HepG2 (cell line): ENCODE results near the gene WFDC9. TPM values are rescaled to one million over a fixed set of nuclear protein-coding genes. Genes with fewer than 3 reads are reported as not detected.
A peak's percentile ranks its signal among the peaks of the same experiment; 100 is the strongest.
"Not testable (repeated sequence)": the region's sequence is repeated elsewhere in the genome, so short reads cannot be mapped to it uniquely, and the experiment has no call there.

ENCODE experiments used
- ATAC-seq: fragments of 200-7000 bp; cut with Tn5 transposase; 3 replicates; pipeline ENCODE4 v1.9.1; 2020; ENCODE audit warnings: mild to moderate bottlenecking, moderate library complexity
- BruUV-seq: library from RNA; stranded (reverse); fragments of 400-500 nt; replicated peaks from 2 replicates; lab custom pipeline; 2021; lab: Mats Ljungman, UMichigan
- CTCF ChIA-PET: fragments of 300-600 bp; formaldehyde crosslinking; extraction: SDS; loops from one replicate; lab custom pipeline; 2021; ENCODE audit warnings: low total read pairs, inconsistent platforms, low intra/inter-chr PET ratio; lab: Yijun Ruan, JAX
- POLR2A ChIA-PET: fragments of 350-600 bp; sonication (Branson Sonifier 250); formaldehyde crosslinking; loops from one replicate; lab custom pipeline; 2020; ENCODE audit warnings: antibody characterized with exemption, inconsistent platforms; lab: Yijun Ruan, JAX
- DNase-seq: peaks from one replicate; pipeline ENCODE4 v3.0.0-alpha.2; 2015; ENCODE audit warnings: low spot score
- FAIRE-seq: peaks from 3 replicates; lab custom pipeline; 2011; peaks lifted over from hg19 to GRCh38; lab: Jason Lieb, UNC
- H2AFZ ChIP-seq: one replicate; pipeline ENCODE4 v1.6.1; 2011; ENCODE audit warnings: low read length, inconsistent platforms
- H3K27ac ChIP-seq: fragments of 300-600 bp; 3 replicates; pipeline ENCODE4 v1.8.0; 2011; ENCODE audit warnings: mixed run types, mild to moderate bottlenecking, mixed read lengths, low read length, inconsistent platforms; ENCODE audit not compliant: insufficient read depth; ENCODE audit errors: extremely low read length
- H3K27me3 ChIP-seq, 2 experiments: fragments of 200-600 bp in 1 of 2; 2 replicates in 1 of 2; 3 replicates in 1 of 2; pipeline versions ENCODE4 v1.6.0 to v1.8.0; 2011; ENCODE audit warnings: low read length in 2 of 2, mild to moderate bottlenecking in 2 of 2, moderate library complexity in 2 of 2, inconsistent platforms in 1 of 2; ENCODE audit not compliant: insufficient read depth in 2 of 2, control insufficient read depth in 1 of 2
- H3K36me3 ChIP-seq, 2 experiments: fragments of 200-600 bp in 1 of 2; replicated peaks in 1 of 2; 2 replicates in 1 of 2; 3 replicates in 1 of 2; pipeline versions ENCODE4 v1.5.1 to v1.8.0; 2011; ENCODE audit warnings: low read length in 2 of 2, inconsistent platforms in 1 of 2; ENCODE audit not compliant: insufficient read depth in 2 of 2, control insufficient read depth in 1 of 2
- H3K4me1 ChIP-seq: 2 replicates; pipeline ENCODE4 v1.5.1; 2012; ENCODE audit warnings: low read length, inconsistent platforms; ENCODE audit not compliant: insufficient read depth
- H3K4me2 ChIP-seq: 2 replicates; pipeline ENCODE4 v1.6.0; 2011; ENCODE audit warnings: low read depth, low read length, inconsistent platforms
- H3K4me3 ChIP-seq, 3 experiments: fragments of 200-600 bp in 1 of 3; sonication (generic), shearing (Covaris generic) in 1 of 3; replicated peaks in 1 of 3; 2 replicates each; pipeline ENCODE4 v1.5.1; 2011 to 2016; ENCODE audit warnings: low read length in 3 of 3, inconsistent platforms in 2 of 3, low read depth in 2 of 3, mild to moderate bottlenecking in 2 of 3, control low read depth in 1 of 3, mixed read lengths in 1 of 3; ENCODE audit not compliant: insufficient read depth in 1 of 3
- H3K79me2 ChIP-seq: one replicate; pipeline ENCODE4 v1.6.1; 2011; ENCODE audit warnings: low read length, inconsistent platforms; ENCODE audit not compliant: insufficient read depth
- H3K9ac ChIP-seq: 2 replicates; pipeline ENCODE4 v1.6.0; 2011; ENCODE audit warnings: mild to moderate bottlenecking, low read depth, low read length, inconsistent platforms; ENCODE audit not compliant: insufficient read depth
- H3K9me3 ChIP-seq: 2 replicates; pipeline ENCODE4 v1.5.1; 2012; ENCODE audit warnings: mild to moderate bottlenecking, low read length
- H4K20me1 ChIP-seq: 2 replicates; pipeline ENCODE4 v1.6.0; 2011; ENCODE audit warnings: inconsistent platforms, mild to moderate bottlenecking, low read length, moderate library complexity; ENCODE audit not compliant: insufficient read depth
- FOXA1 ChIP-seq, 2 experiments: fragments of 450-650 bp in 1 of 2; sonication (generic) in 1 of 2; formaldehyde crosslinking in 1 of 2; IDR thresholded peaks; 2 replicates each; pipeline versions ENCODE4 v1.4.0 to v1.6.1; 2016 to 2020; ENCODE audit warnings: missing genetic modification reagents in 1 of 2
- FOXA3 ChIP-seq: IDR thresholded peaks from 2 replicates; pipeline ENCODE4 v1.6.1; 2016; ENCODE audit warnings: missing genetic modification reagents, missing compliant biosample characterization
- FOXK1 ChIP-seq: sonication (generic); formaldehyde crosslinking; IDR thresholded peaks from 2 replicates; pipeline ENCODE4 v1.4.0; 2020; ENCODE audit warnings: low read depth, missing genetic modification reagents, borderline replicate concordance
- FOXP1 ChIP-seq, 2 experiments: fragments of 450-650 bp in 1 of 2; IDR thresholded peaks; 2 replicates each; pipeline ENCODE4 v1.6.1; 2017 to 2018; ENCODE audit warnings: antibody characterized with exemption in 1 of 2
- NFKB2 ChIP-seq: sonication (generic); formaldehyde crosslinking; IDR thresholded peaks from 2 replicates; pipeline ENCODE4 v1.4.0; 2020; ENCODE audit warnings: missing genetic modification reagents, borderline replicate concordance
- SOX6 ChIP-seq, 2 experiments: fragments of 450-650 bp in 1 of 2; sonication (generic) in 1 of 2; formaldehyde crosslinking in 1 of 2; IDR thresholded peaks; 2 replicates each; pipeline versions ENCODE4 v1.4.0 to v1.6.1; 2017 to 2020; ENCODE audit warnings: antibody characterized with exemption in 1 of 2, mild to moderate bottlenecking in 1 of 2, missing genetic modification reagents in 1 of 2
- ZMYM3 ChIP-seq: sonication (generic); formaldehyde crosslinking; IDR thresholded peaks from 2 replicates; pipeline ENCODE4 v1.5.1; 2020; ENCODE audit warnings: mild to moderate bottlenecking, missing genetic modification reagents
- ZNF350 ChIP-seq: sonication (generic); formaldehyde crosslinking; IDR thresholded peaks from 2 replicates; pipeline ENCODE4 v1.4.0; 2020; ENCODE audit warnings: mild to moderate bottlenecking, low read depth, missing genetic modification reagents, borderline replicate concordance
- ZNF629 ChIP-seq: sonication (generic); formaldehyde crosslinking; conservative IDR thresholded peaks from 2 replicates; pipeline ENCODE4 v1.5.0; 2020; ENCODE audit warnings: missing genetic modification reagents
- ZNF644 ChIP-seq: IDR thresholded peaks from 2 replicates; pipeline ENCODE4 v1.6.1; 2016; ENCODE audit warnings: low read depth
- WGBS: methylation state at CpG from one replicate; pipeline ENCODE4 v1.1.6; 2017; ENCODE audit warnings: low lambda C conversion rate; 5-methylcytosine and 5-hydroxymethylcytosine counted together
- in situ Hi-C: cut with HindIII; loops from 2 replicates; pipeline ENCODE4 v1.10.0; 2017; ENCODE audit warnings: low pct_unique_long_range_greater_than_20kb; ENCODE audit not compliant: extremely low pct_ligation_motif_present
- intact Hi-C: fragments of 100-400 bp; cut with micrococcal nuclease; formaldehyde crosslinking; loops from one replicate; pipeline ENCODE4 v1.10.0; 2022; ENCODE audit not compliant: unreplicated experiment
- polyA plus RNA-seq, 8 experiments: library from polyadenylated mRNA; depleted of rRNA in 3 of 8; stranded (reverse) in 7 of 8; unstranded in 1 of 8; fragments of >200 nt; fragmentation: Illumina TruSeq in 4 of 8; extraction: Trizol in 4 of 8; gene quantifications; 2 replicates each; pipeline versions ENCODE4 v1.2.1 to v1.2.3, GENCODE V29; 2011 to 2016; ENCODE audit warnings: low read depth in 4 of 8, missing spikeins in 1 of 8, mixed read lengths in 1 of 8; ENCODE audit not compliant: insufficient read depth in 1 of 8
- total RNA-seq, 5 experiments: library from RNA; depleted of rRNA; stranded (reverse); fragments of >200 nt; fragmentation: Illumina TruSeq; extraction: Trizol; gene quantifications; 2 replicates each; pipeline ENCODE4 v1.2.3, GENCODE V29; 2016; ENCODE audit warnings: low read depth in 1 of 5
- TF ChIP-seq, protein P1 (sequence below): IDR thresholded peaks from 2 replicates; pipeline ENCODE4 v1.4.0; 2020; ENCODE audit warnings: mild to moderate bottlenecking, missing genetic modification reagents
- TF ChIP-seq, protein P2 (sequence below): sonication (generic); formaldehyde crosslinking; IDR thresholded peaks from 2 replicates; pipeline ENCODE4 v1.4.0; 2020; ENCODE audit warnings: missing genetic modification reagents
- TF ChIP-seq, protein P3 (sequence below): sonication (generic); formaldehyde crosslinking; IDR thresholded peaks from 2 replicates; pipeline ENCODE4 v1.4.0; 2020; ENCODE audit warnings: missing genetic modification reagents, borderline replicate concordance

WFDC9 gene
- total and polyA plus RNA-seq, 2 of the 13 experiments (the other 11 are each of a cell fraction or from before 2014, with no cell fraction given), result not detected

GRCh38 chr20:45651726-45652125 lies 20.6 kb upstream of the WFDC9 start:
- CTCF ChIA-PET; BruUV-seq; H3K27ac ChIP-seq; H3K9ac ChIP-seq; intact Hi-C loops; H2AFZ ChIP-seq; H3K36me3 ChIP-seq; POLR2A ChIA-PET; H3K27me3 ChIP-seq; H3K9me3 ChIP-seq; H4K20me1 ChIP-seq; ATAC-seq; H3K4me1 ChIP-seq; H3K4me3 ChIP-seq; H3K79me2 ChIP-seq; in situ Hi-C loops; TF ChIP-seq FOXA1, SOX6, FOXP1 (IDR thresholded peaks at IDR 0.05): not testable (repeated sequence)
- peak; percentile 29 for DNase-seq
- peak overlapping the region; percentile 30 for H3K4me2 ChIP-seq
- FAIRE-seq, result peak; percentile 51
- WGBS, result 30% methylated on average over 7 of the region's 7 CpGs
- TF ChIP-seq, protein P1, sequence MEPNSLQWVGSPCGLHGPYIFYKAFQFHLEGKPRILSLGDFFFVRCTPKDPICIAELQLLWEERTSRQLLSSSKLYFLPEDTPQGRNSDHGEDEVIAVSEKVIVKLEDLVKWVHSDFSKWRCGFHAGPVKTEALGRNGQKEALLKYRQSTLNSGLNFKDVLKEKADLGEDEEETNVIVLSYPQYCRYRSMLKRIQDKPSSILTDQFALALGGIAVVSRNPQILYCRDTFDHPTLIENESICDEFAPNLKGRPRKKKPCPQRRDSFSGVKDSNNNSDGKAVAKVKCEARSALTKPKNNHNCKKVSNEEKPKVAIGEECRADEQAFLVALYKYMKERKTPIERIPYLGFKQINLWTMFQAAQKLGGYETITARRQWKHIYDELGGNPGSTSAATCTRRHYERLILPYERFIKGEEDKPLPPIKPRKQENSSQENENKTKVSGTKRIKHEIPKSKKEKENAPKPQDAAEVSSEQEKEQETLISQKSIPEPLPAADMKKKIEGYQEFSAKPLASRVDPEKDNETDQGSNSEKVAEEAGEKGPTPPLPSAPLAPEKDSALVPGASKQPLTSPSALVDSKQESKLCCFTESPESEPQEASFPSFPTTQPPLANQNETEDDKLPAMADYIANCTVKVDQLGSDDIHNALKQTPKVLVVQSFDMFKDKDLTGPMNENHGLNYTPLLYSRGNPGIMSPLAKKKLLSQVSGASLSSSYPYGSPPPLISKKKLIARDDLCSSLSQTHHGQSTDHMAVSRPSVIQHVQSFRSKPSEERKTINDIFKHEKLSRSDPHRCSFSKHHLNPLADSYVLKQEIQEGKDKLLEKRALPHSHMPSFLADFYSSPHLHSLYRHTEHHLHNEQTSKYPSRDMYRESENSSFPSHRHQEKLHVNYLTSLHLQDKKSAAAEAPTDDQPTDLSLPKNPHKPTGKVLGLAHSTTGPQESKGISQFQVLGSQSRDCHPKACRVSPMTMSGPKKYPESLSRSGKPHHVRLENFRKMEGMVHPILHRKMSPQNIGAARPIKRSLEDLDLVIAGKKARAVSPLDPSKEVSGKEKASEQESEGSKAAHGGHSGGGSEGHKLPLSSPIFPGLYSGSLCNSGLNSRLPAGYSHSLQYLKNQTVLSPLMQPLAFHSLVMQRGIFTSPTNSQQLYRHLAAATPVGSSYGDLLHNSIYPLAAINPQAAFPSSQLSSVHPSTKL (CRISPR knock-in tag), result peak; percentile 25; the same call in 1 of the 2 replicates
- peak; percentile 38; the same call in 1 of the 2 replicates for TF ChIP-seq ZNF644 (CRISPR knock-in tag)
- peak; percentile 72 for TF ChIP-seq FOXA3
- 0 out of 2 replicates have a peak, but pooled peaks have one; percentile 51 for TF ChIP-seq ZMYM3 (CRISPR knock-in tag)
- TF ChIP-seq, protein P2, sequence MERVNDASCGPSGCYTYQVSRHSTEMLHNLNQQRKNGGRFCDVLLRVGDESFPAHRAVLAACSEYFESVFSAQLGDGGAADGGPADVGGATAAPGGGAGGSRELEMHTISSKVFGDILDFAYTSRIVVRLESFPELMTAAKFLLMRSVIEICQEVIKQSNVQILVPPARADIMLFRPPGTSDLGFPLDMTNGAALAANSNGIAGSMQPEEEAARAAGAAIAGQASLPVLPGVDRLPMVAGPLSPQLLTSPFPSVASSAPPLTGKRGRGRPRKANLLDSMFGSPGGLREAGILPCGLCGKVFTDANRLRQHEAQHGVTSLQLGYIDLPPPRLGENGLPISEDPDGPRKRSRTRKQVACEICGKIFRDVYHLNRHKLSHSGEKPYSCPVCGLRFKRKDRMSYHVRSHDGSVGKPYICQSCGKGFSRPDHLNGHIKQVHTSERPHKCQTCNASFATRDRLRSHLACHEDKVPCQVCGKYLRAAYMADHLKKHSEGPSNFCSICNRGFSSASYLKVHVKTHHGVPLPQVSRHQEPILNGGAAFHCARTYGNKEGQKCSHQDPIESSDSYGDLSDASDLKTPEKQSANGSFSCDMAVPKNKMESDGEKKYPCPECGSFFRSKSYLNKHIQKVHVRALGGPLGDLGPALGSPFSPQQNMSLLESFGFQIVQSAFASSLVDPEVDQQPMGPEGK, result peak; percentile 43; the same call in 1 of the 2 replicates
- TF ChIP-seq, protein P3, sequence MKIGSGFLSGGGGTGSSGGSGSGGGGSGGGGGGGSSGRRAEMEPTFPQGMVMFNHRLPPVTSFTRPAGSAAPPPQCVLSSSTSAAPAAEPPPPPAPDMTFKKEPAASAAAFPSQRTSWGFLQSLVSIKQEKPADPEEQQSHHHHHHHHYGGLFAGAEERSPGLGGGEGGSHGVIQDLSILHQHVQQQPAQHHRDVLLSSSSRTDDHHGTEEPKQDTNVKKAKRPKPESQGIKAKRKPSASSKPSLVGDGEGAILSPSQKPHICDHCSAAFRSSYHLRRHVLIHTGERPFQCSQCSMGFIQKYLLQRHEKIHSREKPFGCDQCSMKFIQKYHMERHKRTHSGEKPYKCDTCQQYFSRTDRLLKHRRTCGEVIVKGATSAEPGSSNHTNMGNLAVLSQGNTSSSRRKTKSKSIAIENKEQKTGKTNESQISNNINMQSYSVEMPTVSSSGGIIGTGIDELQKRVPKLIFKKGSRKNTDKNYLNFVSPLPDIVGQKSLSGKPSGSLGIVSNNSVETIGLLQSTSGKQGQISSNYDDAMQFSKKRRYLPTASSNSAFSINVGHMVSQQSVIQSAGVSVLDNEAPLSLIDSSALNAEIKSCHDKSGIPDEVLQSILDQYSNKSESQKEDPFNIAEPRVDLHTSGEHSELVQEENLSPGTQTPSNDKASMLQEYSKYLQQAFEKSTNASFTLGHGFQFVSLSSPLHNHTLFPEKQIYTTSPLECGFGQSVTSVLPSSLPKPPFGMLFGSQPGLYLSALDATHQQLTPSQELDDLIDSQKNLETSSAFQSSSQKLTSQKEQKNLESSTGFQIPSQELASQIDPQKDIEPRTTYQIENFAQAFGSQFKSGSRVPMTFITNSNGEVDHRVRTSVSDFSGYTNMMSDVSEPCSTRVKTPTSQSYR, result peak; percentile 92
- peak; percentile 77 for TF ChIP-seq FOXA1 (CRISPR knock-in tag; IDR thresholded peaks at IDR 0.05)
- TF ChIP-seq SOX6 (CRISPR knock-in tag; IDR thresholded peaks at IDR 0.05), result 0 out of 2 replicates have a peak, but pooled peaks have one; percentile 13
- peak; percentile 44; the same call in 1 of the 2 replicates for TF ChIP-seq FOXP1 (CRISPR knock-in tag; IDR thresholded peaks at IDR 0.05)
- 0 out of 2 replicates have a peak, but pooled peaks have one; percentile 26 for TF ChIP-seq ZNF350
- TF ChIP-seq ZNF629 (CRISPR knock-in tag), result peak; percentile 59
- 0 out of 2 replicates have a peak, but pooled peaks have one; percentile 34 for TF ChIP-seq FOXK1 (CRISPR knock-in tag)
- 0 out of 2 replicates have a peak, but pooled peaks have one; percentile 35 for TF ChIP-seq NFKB2 (CRISPR knock-in tag)
